HCEC 1CT (cell line): ENCODE data around the gene DEUP1.
"Not testable (repeated sequence)": the region's sequence is repeated elsewhere in the genome, so short reads cannot be mapped to it uniquely, and the experiment has no call there.

ENCODE experiments used
- DNase-seq: peaks from one replicate; pipeline ENCODE4 v3.0.0-alpha.2; 2017

DEUP1 gene

DNA sequence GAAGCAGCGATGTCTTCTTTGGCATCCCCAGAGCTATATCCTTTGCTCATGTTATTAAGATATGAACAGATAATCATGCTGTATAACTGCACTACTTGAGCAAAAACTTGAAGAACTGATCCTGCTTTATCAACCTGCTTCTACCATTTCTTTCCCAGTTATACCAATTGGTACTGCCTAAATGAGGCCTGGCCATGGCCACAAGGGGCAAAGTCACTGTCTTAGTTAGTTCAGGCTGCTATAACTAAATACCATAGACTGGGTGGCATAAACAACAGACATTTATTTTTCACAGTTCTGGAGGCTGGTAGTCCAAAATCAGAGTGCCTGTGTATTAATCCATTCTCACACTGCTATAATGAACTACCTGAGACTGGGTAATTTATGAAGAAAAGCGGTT lies 37.5 kb downstream of the DEUP1 start:
- no peak for DNase-seq

DNA sequence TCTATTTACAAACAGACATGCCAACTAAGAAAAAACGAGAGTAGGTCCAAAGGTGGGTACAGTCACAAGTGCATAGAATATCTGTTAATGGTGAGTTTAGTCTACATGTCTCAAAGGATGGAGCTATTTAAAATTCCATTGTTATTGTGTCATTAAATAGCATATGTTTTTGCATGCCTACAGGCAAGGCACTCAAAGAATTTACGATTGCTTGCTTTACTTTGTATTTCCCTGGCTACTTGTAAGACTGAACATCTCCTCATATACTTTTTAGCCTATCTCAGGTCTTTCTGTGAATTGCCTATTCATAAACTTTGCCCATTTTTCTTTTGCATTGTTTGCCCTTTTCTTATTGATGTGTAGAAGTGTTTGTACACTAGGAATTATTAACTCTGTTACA lies 39.7 kb downstream of the DEUP1 start:
- peak; percentile 33 for DNase-seq

DNA sequence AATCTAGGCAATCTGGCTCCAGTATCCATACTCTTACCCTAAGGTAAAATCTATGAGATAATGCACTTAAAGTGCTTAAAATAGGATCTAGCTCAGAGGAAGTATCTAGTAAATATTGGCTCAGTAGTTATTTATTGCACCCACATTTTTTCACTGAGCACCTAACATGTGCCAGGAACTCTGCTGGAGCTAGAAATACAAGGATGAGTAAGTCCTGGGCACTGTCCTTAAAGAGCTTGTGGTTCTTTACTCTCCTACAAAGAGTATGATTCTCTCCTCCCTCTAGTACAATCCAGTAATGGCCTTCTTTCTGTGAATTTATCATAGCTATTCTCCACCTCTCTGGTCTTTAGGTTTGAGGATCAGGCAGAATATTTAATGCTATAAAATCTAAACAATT lies 59.2 kb downstream of the DEUP1 start:
- DNase-seq: no peak

DNA sequence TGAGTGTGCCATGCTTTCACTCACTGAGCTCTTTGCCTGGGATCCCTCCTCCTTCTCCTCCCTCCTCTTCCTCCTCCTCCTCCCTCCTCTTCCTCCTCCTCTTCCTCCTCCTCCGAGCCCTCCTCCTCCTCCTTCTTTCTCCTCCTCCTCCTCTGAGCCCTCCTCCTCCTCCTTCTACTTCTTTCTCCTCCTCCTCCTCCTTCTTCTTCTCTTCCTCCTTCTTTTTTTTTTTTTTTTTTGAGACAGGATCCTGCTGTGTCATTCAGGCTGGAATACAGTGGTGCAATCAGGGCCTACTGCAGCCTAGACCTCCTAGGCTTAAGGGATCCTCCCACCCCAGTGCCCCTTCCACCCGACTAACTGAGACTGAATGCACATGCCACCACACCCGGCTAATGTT lies 62.3 kb downstream of the DEUP1 start:
- DNase-seq: no peak

DNA sequence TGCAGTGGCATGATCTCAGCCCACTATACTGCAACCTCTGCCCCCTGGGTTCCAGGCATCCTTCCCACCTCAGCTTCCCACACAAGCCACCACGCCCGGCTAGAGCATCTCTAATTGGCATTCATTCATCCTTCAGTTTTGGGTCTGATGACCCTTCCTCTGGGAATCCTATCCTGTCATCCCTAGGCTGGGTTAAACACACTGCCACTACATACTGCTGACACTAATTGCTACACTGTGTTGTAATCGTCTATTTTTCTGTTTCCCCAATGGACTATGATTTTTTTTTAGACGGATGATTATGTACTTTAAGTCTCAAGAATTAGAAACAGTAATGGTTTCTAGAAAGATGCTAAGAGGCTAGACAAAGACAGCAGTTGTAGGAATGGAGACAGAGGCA lies 62.8 kb downstream of the DEUP1 start:
- DNase-seq: no peak

DNA sequence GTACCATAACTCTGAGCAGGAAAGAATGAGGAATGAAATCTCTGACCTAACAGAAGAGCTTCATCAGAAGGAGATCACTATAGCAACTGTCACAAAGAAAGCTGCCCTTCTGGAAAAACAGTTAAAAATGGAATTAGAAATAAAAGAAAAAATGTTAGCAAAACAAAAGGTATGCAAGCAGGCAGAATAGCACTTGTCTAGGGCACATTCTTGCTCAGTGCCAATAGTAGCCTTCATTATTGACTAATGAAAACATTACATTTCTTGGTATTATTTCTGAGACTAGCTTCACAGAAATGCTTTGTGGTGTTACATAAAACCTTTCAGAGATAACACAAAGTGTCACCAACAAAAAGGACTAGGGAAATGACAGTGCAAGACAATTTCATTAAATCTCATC lies 63.9 kb downstream of the DEUP1 start:
- DNase-seq: no peak

DNA sequence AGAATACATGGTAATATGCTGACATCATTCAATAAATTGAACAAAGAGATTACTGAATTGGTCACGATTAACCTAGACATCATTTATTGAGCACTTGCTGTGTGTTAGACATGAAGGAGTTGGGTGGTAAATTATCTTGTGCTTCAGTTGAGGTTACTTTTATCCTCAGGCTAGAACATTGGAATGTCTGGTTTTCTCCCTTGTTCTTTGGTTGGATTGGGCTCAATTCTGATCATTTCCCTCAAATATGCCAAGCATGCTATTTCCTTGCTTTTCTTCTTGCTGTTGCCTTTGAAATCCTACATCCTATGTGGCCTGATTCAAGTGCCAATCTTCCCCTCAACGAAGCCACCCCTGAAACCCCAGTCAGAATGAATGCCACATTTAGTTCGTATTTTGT lies 65.8 kb downstream of the DEUP1 start:
- no peak for DNase-seq

DNA sequence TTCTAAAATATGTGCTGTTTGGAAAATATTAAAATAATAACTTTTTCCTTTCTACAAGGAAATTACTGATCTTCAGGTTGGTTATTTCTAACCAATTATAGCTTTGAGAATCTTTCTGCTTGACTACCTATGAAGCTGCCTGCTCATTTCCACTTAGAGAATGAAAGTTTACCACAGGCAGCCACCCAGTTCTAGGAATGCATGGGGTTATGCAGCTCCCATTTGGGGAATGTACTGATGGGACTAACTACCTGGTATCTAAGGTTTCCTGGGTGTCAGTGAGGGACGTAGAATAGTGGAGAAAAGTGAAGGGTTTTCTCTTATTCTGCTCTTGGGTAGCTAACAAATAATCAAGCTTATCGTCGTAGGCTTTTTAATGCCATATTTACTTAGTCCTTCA lies 73.4 kb downstream of the DEUP1 start:
- DNase-seq: no peak

DNA sequence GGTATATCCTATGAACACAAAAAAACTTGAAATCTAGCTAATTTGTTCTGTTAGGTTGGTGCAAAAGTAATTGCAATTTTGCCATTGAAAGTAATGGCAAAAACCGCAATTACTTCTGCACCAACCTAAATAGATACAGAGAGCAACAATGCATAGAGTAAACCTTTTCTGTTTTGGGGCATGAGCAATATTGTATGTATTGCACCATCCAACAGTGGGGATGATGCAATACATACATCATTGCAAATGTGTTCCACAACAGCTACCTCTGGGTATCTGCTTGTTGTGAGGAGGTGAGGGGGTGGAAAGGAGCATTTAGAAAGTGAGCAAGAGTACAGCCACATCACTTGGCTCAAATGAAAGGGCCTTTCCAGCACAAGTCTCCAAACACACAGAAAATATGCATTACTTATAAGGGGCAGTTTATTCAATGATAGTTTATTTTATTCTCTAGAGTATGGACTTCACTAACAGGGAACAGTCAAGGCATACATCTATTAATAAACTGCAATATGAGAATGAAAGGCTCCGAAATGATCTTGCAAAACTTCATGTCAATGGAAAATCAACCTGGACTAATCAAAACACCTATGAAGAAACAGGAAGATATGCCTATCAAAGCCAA lies 77.3 kb downstream of the DEUP1 start:
- peak; percentile 3 for DNase-seq

DNA sequence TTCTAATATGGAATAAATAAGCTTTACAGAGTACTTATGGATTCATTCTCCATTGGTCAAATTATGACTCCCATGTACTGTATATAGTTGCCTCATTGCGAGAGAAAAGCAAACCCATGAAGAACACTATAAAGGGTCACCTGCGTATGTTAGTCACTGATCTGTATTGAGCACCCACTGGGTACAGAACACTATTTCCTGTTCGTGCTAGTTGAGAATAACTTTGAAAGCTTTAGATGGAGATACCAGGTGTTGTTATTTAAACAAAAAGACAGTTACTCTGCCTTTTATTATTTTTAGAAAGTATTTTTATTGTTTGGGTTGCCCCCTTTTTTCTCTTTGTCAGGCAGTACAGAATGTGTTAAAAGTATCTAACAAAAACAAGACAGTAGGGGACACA lies 79.9 kb downstream of the DEUP1 start:
- DNase-seq: no peak

DNA sequence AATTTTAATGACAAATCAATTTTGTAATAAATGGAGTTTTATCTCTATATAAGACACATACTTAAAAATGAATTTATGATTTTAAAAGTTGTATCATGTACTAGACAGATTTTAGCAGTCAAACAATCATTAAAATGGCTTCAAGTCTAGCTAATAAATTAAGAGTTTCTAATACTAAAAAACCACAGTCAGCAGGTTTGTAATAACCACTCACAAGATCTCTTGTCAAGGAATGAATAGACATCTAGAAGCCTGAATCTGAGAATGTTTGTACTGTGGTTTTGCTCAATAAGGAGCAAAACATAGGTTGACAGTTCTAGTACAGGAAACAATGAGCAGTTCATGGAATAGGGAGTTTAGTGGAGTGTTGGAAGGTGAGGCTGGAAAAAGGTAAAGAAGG lies 81.2 kb downstream of the DEUP1 start:
- no peak for DNase-seq

DNA sequence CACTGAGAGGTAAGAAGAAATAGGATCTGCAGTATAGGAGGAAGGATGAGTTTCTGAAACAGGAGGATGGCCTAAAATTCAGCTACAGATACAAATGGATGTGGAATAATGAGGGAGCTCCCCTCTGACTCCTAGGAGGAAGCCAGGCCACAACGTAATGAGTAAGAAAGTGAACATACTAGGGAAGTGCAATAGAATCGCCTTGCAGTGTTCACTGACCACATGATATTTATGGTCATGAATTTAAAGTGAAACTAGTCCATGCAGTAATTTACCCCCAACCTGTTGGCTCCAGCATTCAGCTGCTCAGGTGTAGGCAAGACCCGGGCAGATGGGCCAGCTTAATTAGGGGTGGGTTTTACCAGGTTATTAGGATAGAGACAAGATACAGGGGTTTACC lies 101.7 kb downstream of the DEUP1 start:
- no peak for DNase-seq

DNA sequence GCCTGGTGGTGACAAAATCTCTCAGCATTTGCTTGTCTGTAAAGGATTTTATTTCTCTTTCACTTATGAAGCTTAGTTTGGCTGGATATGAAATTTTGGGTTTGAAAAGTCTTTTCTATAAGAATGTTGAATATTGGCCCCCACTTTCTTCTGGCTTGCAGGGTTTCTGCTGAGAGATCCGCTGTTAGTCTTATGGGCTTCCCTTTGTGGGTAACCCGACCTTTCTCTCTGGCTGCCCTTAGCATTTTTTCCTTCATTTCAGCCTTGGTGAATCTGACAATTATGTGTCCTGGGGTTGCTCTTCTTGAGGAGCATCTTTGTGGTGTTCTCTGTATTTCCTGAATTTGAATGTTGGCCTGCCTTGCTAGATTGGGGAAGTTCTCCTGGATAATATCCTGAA lies 112.7 kb downstream of the DEUP1 start:
- DNase-seq: not testable (repeated sequence)

DNA sequence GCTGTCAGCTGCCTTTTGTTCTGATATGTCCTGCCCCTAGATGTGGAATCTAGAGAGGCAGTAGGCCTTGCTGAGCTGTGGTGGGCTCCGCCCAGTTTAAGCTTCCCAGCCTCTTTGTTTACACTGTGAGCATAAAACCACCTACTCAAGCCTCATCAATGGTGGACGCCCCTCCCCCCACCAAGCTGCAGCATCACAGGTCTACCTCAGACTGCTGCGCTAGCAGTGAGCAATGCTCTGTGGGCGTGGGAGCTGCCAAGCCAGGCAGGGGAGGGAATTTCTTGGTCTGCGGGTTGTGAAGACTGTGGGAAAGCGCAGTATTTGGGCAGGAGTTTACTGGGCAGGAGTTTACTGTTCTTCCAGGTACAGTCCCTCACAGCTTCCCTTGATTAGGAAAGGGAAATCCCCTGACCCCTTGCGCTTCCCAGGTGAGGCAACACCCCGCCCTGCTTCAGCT lies 114.1 kb downstream of the DEUP1 start:
- DNase-seq: no peak

DNA sequence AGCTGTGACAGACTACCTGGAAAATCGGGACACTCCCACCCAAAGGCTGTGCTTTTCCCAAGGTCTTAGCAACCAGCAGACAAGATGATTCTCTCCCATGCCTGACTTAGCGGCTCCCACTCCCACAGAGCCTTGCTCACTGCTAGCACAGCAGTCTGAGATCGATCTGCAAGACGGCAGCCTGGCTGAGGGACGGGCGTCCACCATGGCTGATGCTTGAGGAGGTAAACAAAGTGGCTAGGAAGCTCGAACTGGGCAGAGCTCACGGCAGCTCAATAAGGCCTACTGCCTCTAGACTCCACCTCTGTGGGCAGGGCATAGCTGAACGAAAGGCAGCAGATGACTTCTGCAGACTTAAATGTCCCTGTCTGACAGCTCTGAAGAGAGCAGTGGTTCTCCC lies 127.7 kb downstream of the DEUP1 start:
- DNase-seq: no peak

DNA sequence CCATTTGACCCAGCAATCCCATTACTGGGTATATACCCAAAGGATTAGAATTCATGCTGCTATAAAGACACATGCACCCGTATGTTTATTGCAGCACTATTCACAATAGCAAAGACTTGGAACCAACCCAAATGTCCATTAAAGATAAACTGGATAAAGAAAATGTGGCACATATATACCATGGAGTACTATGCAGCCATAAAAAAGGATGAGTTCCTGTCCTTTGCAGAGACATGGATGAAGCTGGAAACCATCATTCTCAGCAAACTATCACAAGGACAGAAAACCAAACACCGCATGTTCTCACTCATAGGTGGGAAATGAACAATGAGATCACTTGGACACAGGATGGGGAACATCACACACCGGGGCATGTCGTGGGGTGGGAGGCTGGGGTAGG lies 133.1 kb downstream of the DEUP1 start:
- not testable (repeated sequence) for DNase-seq

DNA sequence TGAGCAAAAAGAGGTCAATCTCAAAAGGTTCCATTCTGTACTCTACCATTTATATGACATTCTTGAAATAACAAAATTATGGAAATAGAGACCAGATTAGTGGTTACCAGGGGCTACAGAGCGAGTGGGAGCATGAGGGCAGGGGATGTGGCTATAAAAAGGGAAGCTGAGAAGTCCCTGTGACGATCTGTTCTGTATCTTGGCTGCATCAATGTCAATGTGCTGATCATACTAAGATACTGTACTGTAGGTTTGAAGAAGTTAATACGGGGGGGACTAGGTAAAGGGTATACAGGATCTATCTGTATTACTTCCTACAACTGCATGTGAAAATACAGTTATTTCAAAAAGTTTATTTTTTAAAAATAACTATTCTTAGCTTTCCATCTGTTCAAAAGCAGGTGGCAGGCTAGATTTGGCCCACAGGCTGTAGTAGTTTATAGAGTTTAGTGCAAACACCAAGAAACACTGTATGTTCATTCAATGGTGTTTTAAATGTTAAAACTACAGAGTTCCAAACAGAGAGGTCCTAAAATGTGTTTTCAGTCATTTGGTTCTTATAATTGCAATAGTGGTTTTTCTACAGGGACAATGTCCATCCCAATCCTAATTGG lies 134.5 kb downstream of the DEUP1 start:
- DNase-seq: no peak

DNA sequence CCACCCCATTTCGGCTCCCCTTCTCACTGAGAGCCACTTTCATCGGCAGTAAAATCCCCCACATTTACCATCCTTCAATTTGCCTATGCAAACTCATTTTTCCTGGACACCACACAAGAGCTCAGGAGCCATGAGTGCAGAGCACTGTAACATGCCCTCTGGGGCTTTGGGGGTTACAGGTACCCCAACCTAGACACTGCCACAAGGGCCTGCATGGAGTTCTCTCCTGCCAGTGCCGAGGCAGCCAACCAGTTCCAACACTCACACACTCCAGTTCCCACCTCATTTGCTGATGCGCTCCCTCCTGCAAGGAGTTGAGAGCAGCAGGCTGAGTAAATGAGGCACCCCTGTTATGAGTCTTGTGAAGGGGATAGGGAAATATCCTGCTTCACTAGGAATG lies 136.5 kb downstream of the DEUP1 start:
- DNase-seq: no peak

DNA sequence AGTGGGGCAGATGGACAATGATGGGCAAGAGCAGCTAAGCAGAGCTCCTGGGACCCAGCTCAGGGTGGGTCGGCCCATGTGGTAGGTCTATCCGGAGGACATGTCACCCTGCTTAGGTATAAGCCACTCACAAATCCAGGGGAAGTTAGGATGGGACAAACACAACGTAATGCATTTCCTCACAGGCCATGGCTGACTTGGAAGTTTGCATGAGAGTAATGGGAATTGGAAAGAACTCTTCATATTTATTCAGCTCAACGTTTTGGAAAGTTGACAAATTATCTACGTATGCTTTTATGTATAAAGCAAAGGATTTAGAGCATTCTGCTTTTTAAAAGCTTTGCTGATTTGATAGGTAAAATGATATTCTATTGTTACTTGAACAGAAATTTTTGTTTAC lies 137.7 kb downstream of the DEUP1 start:
- DNase-seq: no peak

DNA sequence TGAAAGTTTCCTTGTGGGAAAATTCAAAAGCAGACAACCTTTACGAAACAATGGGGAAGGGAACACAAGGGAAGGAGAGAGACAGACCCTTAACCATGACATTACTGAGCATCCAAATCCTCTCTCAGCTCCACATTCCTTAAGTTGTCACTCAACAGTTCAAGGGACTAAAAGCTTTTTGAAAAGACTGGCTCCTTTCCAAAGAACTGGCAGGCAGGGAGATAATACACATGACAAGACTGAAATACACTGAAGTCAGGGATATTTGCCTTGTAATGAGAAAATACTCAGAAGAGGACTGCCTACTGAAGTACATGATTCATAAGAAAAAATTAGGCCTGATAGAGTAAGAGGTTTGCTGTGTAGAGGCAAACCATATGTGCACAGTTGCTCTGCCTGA lies 143.6 kb downstream of the DEUP1 start:
- no peak for DNase-seq

DNA sequence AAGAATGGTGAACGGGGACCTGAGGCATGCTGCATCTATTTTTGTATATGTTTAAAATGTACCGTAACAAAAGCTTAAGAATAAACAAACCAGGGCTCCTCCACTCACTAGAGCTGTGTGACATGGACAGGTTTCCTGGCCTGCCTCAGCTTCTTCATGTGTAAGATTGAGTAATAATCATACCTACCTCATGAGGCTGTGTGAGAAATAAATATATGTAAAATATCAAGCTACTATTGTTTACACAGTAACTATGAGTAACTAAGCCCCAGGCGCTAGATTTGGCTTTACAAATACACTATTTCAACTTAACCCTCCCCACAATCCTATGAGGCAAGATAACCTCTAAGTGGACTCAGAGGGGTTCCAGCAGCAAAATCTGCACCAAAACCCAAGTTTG lies 146.3 kb downstream of the DEUP1 start:
- peak; percentile 74 for DNase-seq

DNA sequence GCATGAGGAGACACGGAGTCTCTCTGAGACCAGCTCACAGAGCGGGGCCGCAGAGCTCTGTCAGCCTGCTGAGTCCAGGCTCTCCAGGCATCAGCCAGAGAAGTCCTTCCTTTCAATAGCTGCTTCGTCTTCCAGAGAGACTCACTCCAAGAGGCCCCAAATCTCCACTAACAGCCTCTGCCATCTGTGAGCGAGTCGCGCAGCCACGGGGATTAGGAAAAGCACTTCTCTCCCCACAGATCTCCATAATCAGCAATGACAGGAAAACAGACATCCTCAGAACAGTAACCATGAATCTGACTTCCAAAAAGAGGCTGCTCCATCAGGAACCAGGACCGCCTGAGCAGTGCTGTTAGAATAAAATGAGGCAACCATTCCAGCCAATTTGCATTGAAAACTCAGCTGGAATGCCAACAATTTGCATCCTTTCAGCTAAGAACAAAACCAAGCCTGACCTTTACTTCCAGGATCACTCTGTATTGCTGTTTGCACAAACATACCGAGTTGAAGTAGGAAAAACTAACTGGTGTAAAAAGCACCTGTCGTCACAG lies 147.2 kb downstream of the DEUP1 start:
- peak; percentile 7 for DNase-seq

DNA sequence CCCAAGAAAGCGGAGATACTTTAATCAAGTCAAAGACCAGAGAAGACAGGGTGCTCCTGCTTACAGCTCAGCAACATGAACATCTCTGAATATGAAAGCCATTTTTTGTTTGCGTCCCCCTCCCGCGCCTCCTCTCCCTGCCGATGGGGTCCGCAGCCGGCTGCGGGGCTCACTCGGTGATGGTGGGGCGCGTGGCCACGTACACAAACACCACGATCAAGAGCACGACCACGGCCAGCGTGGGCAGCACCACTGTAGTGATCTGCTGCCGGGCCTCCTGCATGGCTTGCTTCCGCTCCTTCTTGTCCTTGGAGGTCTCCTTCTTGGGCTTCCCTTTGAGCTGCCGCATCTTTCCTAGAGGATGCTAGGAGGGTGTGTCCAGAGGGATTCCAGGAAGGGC lies 148.3 kb downstream of the DEUP1 start:
- no peak for DNase-seq

DNA sequence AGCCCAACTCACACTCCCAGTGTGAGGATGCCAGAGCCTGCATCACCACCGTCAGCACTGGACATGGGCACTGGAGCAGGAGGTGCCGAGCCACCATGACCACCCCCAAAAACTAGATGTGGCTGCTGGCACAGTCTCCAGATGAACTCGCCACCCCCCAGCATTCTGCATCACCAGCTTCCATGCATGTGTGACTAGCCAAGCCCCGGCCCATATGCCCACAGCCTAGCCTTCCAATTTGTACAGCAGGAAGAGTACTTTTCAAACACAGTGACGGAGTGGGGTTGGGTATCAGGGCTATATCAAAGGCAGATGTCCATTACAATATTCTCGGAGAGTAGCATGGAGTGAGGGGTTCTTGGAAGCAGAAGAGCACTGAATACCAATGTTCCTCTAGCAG lies 149.7 kb downstream of the DEUP1 start:
- no peak for DNase-seq

DNA sequence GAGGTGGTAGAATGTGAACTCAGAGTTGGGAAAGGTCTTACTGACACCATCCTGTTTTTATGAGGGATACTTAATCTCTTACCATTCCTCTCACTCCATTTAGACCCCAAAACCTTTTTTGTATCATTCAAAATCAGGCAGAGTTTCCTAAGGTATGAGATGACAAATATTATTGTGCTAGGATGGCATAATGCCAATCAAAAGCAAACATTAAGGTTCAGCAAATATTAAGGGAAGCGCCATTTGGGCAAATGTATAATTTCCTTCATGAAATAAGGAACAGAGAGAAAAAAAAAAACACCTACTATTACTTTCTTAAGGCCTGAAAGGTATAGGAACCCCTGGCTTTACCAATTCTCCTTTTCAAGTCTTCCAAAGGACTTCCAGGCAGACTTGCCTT lies 150.2 kb downstream of the DEUP1 start:
- DNase-seq: no peak
